B cell (primary cell): ENCODE results near the gene CELF4.

Experiments
- EZH2 ChIP-seq: IDR thresholded peaks from 2 replicates; pipeline ENCODE4 v1.6.1; 2012; ENCODE audit warnings: borderline replicate concordance, low read depth, mild to moderate bottlenecking, moderate library complexity, low read length; ENCODE audit not compliant: insufficient read depth, poor library complexity, severe bottlenecking
- TF ChIP-seq, protein P1 (sequence below): fragments of 200-600 bp; IDR thresholded peaks from one replicate; pipeline ENCODE4 v1.8.0; 2022; ENCODE audit warnings: antibody characterized with exemption, mild to moderate bottlenecking

DNA sequence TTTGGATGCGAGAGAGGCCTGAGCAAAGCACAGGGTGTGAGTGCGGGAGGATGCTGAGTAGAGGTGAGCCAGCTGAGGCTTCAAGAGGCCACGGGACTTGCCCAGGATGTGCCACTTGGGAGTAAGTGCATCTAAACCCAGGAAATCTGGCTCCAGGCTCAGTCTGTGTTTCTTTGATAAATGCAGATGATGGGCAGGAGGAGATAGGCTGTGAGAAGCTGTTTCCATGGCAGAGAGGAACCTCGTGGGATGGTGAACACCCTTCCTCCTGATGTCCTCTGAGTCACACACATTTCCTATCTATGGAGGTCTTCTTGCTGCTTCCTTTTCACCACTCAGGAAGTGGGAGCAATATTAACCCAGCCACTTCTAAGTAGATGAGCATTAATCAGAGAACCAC is 38.4 kb upstream of the CELF4 start:
- TF ChIP-seq, protein P1, sequence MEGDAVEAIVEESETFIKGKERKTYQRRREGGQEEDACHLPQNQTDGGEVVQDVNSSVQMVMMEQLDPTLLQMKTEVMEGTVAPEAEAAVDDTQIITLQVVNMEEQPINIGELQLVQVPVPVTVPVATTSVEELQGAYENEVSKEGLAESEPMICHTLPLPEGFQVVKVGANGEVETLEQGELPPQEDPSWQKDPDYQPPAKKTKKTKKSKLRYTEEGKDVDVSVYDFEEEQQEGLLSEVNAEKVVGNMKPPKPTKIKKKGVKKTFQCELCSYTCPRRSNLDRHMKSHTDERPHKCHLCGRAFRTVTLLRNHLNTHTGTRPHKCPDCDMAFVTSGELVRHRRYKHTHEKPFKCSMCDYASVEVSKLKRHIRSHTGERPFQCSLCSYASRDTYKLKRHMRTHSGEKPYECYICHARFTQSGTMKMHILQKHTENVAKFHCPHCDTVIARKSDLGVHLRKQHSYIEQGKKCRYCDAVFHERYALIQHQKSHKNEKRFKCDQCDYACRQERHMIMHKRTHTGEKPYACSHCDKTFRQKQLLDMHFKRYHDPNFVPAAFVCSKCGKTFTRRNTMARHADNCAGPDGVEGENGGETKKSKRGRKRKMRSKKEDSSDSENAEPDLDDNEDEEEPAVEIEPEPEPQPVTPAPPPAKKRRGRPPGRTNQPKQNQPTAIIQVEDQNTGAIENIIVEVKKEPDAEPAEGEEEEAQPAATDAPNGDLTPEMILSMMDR: no peak
- no peak for TF ChIP-seq EZH2
